PC-3 (cell line): ENCODE results near the gene PRKX.
"Not testable (repeated sequence)": the region's sequence is repeated elsewhere in the genome, so short reads cannot be mapped to it uniquely, and the experiment has no call there.

Experiments used
- EZH2 ChIP-seq: fragments of 300-600 bp; sonication (generic); IDR thresholded peaks from one replicate; pipeline ENCODE4 v1.6.1; 2017; ENCODE audit warnings: antibody characterized with exemption, mild to moderate bottlenecking, low read length; ENCODE audit not compliant: unreplicated experiment
- EZH2phosphoT487 ChIP-seq: fragments of 300-600 bp; sonication (generic); IDR thresholded peaks from 2 replicates; pipeline ENCODE4 v1.6.1; 2018; ENCODE audit warnings: mild to moderate bottlenecking, antibody characterized with exemption, low read length, borderline replicate concordance
- TF ChIP-seq, protein P1 (sequence below): fragments of 300-600 bp; sonication (generic); conservative IDR thresholded peaks from 2 replicates; pipeline ENCODE4 v1.5.1; 2017; ENCODE audit warnings: antibody characterized with exemption, low read depth, mild to moderate bottlenecking, low read length

- TF ChIP-seq, protein P1, sequence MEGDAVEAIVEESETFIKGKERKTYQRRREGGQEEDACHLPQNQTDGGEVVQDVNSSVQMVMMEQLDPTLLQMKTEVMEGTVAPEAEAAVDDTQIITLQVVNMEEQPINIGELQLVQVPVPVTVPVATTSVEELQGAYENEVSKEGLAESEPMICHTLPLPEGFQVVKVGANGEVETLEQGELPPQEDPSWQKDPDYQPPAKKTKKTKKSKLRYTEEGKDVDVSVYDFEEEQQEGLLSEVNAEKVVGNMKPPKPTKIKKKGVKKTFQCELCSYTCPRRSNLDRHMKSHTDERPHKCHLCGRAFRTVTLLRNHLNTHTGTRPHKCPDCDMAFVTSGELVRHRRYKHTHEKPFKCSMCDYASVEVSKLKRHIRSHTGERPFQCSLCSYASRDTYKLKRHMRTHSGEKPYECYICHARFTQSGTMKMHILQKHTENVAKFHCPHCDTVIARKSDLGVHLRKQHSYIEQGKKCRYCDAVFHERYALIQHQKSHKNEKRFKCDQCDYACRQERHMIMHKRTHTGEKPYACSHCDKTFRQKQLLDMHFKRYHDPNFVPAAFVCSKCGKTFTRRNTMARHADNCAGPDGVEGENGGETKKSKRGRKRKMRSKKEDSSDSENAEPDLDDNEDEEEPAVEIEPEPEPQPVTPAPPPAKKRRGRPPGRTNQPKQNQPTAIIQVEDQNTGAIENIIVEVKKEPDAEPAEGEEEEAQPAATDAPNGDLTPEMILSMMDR, result not testable (repeated sequence)
- not testable (repeated sequence) for TF ChIP-seq EZH2, EZH2phosphoT487
Measured at GRCh38 chrX:3732326-3733042, 19.0 kb upstream of the PRKX start.
